NCI-H82 treated with DMSO at 0.1 percent for 48 hours (cell line): Measurements from ENCODE around the gene RUFY1.
A peak's percentile ranks its signal among the peaks of the same experiment; 100 is the strongest.

Experiments used
- DNase-seq: peaks from one replicate; lab custom pipeline; 2025; ENCODE audit not compliant: unreplicated experiment; lab: John Stamatoyannopoulos, UW

RUFY1 gene

GRCh38 chr5:179601871-179602625, 51.7 kb downstream of the RUFY1 start:
- no peak for DNase-seq

- DNase-seq = no peak
These were observed 53.0 kb downstream of the RUFY1 start for GRCh38 chr5:179603308-179603707.

GRCh38 chr5:179605026-179605833, 54.9 kb downstream of the RUFY1 start:
- DNase-seq = no peak

- no peak for DNase-seq
These were observed 55.9 kb downstream of the RUFY1 start for GRCh38 chr5:179606071-179606909.

GRCh38 chr5:179606910-179607159, 56.5 kb downstream of the RUFY1 start:
- DNase-seq = no peak

- no peak for DNase-seq
These were observed 57.0 kb downstream of the RUFY1 start for GRCh38 chr5:179607160-179607931.

GRCh38 chr5:179608131-179608581, 57.8 kb downstream of the RUFY1 start:
- DNase-seq = no peak

- DNase-seq = no peak
These were observed 59.4 kb downstream of the RUFY1 start for GRCh38 chr5:179609834-179610108.

GRCh38 chr5:179610109-179610902, 60.0 kb downstream of the RUFY1 start:
- no peak for DNase-seq

- no peak for DNase-seq
These were observed 60.5 kb downstream of the RUFY1 start for GRCh38 chr5:179610903-179611265.

- DNase-seq = peak; percentile 33
These were observed 62.5 kb downstream of the RUFY1 start for GRCh38 chr5:179612577-179613459.

- DNase-seq = no peak
These were observed 63.2 kb downstream of the RUFY1 start for GRCh38 chr5:179613460-179614071.

- DNase-seq = no peak
These were observed 64.4 kb downstream of the RUFY1 start for GRCh38 chr5:179614745-179615144.

GRCh38 chr5:179615203-179615602, 64.8 kb downstream of the RUFY1 start:
- no peak for DNase-seq

GRCh38 chr5:179616002-179616594, 65.7 kb downstream of the RUFY1 start:
- no peak for DNase-seq

GRCh38 chr5:179617930-179618329, 67.6 kb downstream of the RUFY1 start:
- DNase-seq = no peak

- DNase-seq = no peak
These were observed 68.7 kb downstream of the RUFY1 start for GRCh38 chr5:179618923-179619554.

GRCh38 chr5:179619776-179620175, 69.4 kb downstream of the RUFY1 start:
- DNase-seq = no peak
